VCaP (cell line): ENCODE results near the gene LHFPL6.

Experiments
- H3K27ac ChIP-seq: fragments of 450-650 bp; 2 replicates; pipeline ENCODE4 v1.5.1; 2017
- TF ChIP-seq, protein P1 (sequence below): fragments of 450-650 bp; conservative IDR thresholded peaks from 2 replicates; pipeline ENCODE4 v1.5.1; 2017; ENCODE audit warnings: mild to moderate bottlenecking, moderate library complexity

LHFPL6 gene

DNA sequence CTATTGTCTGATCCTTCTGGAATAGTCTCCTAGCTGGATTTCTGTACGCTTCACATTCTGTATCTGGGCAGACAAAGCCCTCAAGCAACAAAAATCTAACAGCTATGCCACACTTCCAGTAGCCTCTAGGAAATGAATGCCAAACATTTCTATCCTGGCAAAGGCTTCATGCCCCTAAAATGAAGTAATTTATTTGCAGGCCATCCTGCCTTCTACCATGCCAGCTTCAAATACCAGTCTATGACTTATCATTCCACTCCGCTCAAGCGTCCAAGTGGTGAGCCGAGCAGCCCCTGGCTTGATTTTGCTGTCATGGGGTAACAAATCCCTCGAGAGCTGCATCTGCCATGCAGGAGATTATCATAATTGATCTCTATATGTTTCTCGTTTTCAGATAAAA, 86.9 kb downstream of the LHFPL6 start:
- H3K27ac ChIP-seq, result no peak overlapping the region
- TF ChIP-seq, protein P1, sequence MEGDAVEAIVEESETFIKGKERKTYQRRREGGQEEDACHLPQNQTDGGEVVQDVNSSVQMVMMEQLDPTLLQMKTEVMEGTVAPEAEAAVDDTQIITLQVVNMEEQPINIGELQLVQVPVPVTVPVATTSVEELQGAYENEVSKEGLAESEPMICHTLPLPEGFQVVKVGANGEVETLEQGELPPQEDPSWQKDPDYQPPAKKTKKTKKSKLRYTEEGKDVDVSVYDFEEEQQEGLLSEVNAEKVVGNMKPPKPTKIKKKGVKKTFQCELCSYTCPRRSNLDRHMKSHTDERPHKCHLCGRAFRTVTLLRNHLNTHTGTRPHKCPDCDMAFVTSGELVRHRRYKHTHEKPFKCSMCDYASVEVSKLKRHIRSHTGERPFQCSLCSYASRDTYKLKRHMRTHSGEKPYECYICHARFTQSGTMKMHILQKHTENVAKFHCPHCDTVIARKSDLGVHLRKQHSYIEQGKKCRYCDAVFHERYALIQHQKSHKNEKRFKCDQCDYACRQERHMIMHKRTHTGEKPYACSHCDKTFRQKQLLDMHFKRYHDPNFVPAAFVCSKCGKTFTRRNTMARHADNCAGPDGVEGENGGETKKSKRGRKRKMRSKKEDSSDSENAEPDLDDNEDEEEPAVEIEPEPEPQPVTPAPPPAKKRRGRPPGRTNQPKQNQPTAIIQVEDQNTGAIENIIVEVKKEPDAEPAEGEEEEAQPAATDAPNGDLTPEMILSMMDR, result no peak

GRCh38 chr13:39515224-39515714, 87.7 kb downstream of the LHFPL6 start:
- H3K27ac ChIP-seq, result no peak overlapping the region
- TF ChIP-seq, protein P1, result no peak

GRCh38 chr13:39512687-39513086, 90.3 kb downstream of the LHFPL6 start:
- no peak overlapping the region for H3K27ac ChIP-seq
- TF ChIP-seq, protein P1, result no peak

GRCh38 chr13:39510316-39510695, 92.7 kb downstream of the LHFPL6 start:
- H3K27ac ChIP-seq, result no peak overlapping the region
- TF ChIP-seq, protein P1, result no peak

- H3K27ac ChIP-seq, result no peak overlapping the region
- TF ChIP-seq, protein P1, result no peak
Measured at GRCh38 chr13:39509616-39510315, 93.2 kb downstream of the LHFPL6 start.

- TF ChIP-seq, protein P1, result no peak
- no peak overlapping the region for H3K27ac ChIP-seq
Measured at GRCh38 chr13:39506559-39507390, 96.2 kb downstream of the LHFPL6 start.

DNA sequence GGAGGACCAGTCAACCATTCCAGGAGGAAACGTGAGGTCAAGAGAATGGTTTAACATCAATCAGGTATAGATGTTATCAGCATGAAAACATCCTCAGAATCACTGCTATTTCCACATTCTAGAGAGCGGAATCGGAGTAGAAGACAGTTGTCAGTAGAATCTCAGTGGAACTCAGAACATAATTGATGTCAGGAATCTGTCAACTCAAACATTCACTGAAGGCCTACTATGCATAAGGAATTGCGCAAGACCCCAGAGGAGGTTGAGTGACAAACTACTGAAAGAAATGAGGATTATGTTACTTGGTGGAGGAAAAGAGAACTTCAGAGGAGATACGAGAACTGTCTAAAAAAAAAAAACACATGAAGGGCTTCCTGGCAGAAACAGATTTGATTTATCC, 97.8 kb downstream of the LHFPL6 start:
- H3K27ac ChIP-seq, result no peak overlapping the region
- TF ChIP-seq, protein P1, result no peak
